ENCODE results near the gene GPER1. TPM values are rescaled to one million over a fixed set of nuclear protein-coding genes. Genes with fewer than 3 reads are reported as not detected.
A peak's percentile ranks its signal among the peaks of the same experiment; 100 is the strongest.

GPER1 gene
- total and polyA plus RNA-seq, 8 donors = 0.20 to 3.5 (median 1.0) TPM

DNA sequence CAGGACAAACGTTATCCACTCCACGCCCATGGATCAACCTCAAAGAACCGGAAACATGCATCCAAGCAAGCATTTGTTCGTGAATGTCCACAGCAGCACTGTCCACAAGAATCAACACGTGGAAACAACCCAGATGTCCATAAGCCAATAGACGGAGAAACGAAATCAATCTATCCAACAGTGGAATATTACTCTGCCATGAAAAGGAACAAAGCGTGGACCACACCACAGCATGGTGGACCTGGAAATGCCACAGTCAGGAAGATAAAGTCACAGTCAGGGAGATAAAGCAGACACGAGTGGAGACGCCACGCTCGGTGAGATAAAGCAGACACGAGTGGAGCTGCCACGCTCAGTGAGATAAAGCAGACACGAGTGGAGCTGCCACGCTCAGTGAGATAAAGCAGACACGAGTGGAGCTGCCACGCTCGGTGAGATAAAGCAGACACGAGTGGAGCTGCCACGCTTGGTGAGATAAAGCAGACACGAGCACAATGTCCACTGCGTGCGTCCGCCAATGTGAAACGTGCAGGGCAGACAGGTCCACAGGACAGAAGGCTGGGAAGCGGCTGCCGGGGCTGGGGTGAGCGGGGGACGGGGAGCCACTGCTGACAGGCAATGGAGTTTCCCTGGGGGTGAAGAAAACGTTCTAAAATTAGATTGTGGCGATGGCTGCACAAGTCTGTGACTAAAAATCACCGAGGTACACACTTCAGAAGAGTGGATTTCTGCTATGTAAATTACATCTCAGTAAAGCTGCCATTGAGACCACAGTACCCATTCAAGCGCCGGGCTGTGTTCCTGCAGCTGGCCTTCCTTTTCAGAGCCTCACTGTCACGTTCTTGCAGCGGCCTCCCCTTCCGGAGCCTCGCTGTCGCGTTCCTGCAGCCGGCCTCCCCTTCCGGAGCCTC, 10.6 kb downstream of the GPER1 start:
- H3K4me3 ChIP-seq = no peak overlapping the region
- no peak for FAIRE-seq

GRCh38 chr7:1099154-1099542, 11.2 kb downstream of the GPER1 start:
- peaks cover 0 to 16% (median 13%) of the 10 kb centered on the region in 3 donors for H3K4me1 ChIP-seq
- ATAC-seq (no peak), DNase-seq (no peak), FAIRE-seq (no peak)
- intact Hi-C loops (cut with DNase I) = no loop called here
- H3K27ac ChIP-seq = no peak overlapping the region
- H3K36me3 ChIP-seq = no peaks in the 10 kb centered on the region
- TF ChIP-seq, protein P1, sequence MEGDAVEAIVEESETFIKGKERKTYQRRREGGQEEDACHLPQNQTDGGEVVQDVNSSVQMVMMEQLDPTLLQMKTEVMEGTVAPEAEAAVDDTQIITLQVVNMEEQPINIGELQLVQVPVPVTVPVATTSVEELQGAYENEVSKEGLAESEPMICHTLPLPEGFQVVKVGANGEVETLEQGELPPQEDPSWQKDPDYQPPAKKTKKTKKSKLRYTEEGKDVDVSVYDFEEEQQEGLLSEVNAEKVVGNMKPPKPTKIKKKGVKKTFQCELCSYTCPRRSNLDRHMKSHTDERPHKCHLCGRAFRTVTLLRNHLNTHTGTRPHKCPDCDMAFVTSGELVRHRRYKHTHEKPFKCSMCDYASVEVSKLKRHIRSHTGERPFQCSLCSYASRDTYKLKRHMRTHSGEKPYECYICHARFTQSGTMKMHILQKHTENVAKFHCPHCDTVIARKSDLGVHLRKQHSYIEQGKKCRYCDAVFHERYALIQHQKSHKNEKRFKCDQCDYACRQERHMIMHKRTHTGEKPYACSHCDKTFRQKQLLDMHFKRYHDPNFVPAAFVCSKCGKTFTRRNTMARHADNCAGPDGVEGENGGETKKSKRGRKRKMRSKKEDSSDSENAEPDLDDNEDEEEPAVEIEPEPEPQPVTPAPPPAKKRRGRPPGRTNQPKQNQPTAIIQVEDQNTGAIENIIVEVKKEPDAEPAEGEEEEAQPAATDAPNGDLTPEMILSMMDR (IDR thresholded peaks at IDR 0.05) = no peak
- WGBS, 2 donors = 95 to 98% methylated on average over 25 to 26 of the region's 26 CpGs
- no peak overlapping the region for H3K4me3 ChIP-seq
- no peaks in the 10 kb centered on the region for H3K9me3 ChIP-seq
- H3K27me3 ChIP-seq = no peaks in the 10 kb centered on the region

More for the DNA sequence above, 10.6 kb downstream of the GPER1 start:
- H3K27ac ChIP-seq = no peak overlapping the region
- H3K36me3 ChIP-seq = no peaks in the 10 kb centered on the region
- peaks cover 0 to 16% (median 13%) of the 10 kb centered on the region in 3 donors for H3K4me1 ChIP-seq
- no peaks in the 10 kb centered on the region for H3K27me3 ChIP-seq
- WGBS, 2 donors = 91 to 94% methylated on average over 43 of the region's 43 CpGs
- DNase-seq (no peak), ATAC-seq (no peak)
- no peaks in the 10 kb centered on the region for H3K9me3 ChIP-seq
- TF ChIP-seq, protein P1 (IDR thresholded peaks at IDR 0.05) = no peak
- intact Hi-C loops (cut with DNase I) = no loop called here

DNA sequence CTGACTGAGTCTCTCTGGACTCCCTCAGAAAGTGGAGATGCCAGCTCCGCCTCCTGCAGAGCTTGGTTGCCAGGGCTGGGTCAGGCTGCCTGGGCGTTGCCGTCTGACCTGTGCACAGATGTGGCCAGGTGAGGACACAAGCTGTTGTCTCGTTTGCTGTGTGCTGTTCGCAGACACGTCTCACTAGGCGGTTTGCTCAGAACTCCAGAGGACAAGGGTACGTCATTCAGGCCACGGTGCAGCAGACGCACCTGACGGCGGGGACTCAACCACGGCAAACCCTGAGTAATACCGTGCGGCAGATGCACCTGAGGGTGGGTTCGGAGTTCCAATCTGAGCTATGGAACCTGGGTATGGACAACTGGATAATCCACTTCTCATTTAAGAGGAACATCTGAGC, 11.7 kb downstream of the GPER1 start:
- no peaks in the 10 kb centered on the region for H3K36me3 ChIP-seq

GRCh38 chr7:1100386-1100785, 12.5 kb downstream of the GPER1 start:
- FAIRE-seq = no peak
- intact Hi-C loops (cut with DNase I) = no loop called here
- H3K27ac ChIP-seq = no peak overlapping the region
- no peaks in the 10 kb centered on the region for H3K27me3 ChIP-seq
- WGBS, 2 donors = 86 to 91% methylated on average over 12 to 14 of the region's 14 CpGs
- H3K9me3 ChIP-seq = no peaks in the 10 kb centered on the region
- TF ChIP-seq, protein P1 (IDR thresholded peaks at IDR 0.05) = no peak
- H3K4me1 ChIP-seq = peaks cover 0 to 16% (median 13%) of the 10 kb centered on the region in 3 donors
- DNase-seq = peak in 1 of 6 donors; percentile 51
- no peak overlapping the region for H3K4me3 ChIP-seq
- ATAC-seq = no peak
- H3K36me3 ChIP-seq = no peaks in the 10 kb centered on the region

More for the DNA sequence above, 11.7 kb downstream of the GPER1 start:
- Histone ChIP-seq H3K9me3 (no peaks in the 10 kb centered on the region), H3K27me3 (no peaks in the 10 kb centered on the region), H3K4me1 (peaks cover 0 to 16% (median 13%) of the 10 kb centered on the region in 3 donors), H3K4me3 (no peak overlapping the region), H3K27ac (no peak overlapping the region)
- TF ChIP-seq, protein P1 (IDR thresholded peaks at IDR 0.05) = no peak
- DNase-seq = no peak
- no peak for ATAC-seq
- 91 to 92% methylated on average over 16 of the region's 16 CpGs for WGBS, 2 donors
- FAIRE-seq = no peak
- intact Hi-C loops (cut with DNase I) = no loop called here

Data from pancreas (tissue), 10 donors.